ENCODE results near the gene GYS2. TPM values are rescaled to one million over a fixed set of nuclear protein-coding genes. Genes with fewer than 3 reads are reported as not detected.
"Not testable (repeated sequence)": the region's sequence is repeated elsewhere in the genome, so short reads cannot be mapped to it uniquely, and the experiment has no call there.

Gene GYS2
- total RNA-seq, 1 experiment from 2014 or later = not detected

- ATAC-seq = no peak
- DNase-seq (ENCODE audit: low read depth, low spot score) = no peak
- H3K9me3 ChIP-seq (ENCODE audit: control insufficient read depth, insufficient read depth, low read depth, low read length) = no peaks in the 10 kb centered on the region
- POLR2A ChIA-PET = no interaction called here
- intact Hi-C loops (cut with micrococcal nuclease; ENCODE audit: unreplicated experiment) (no loop called here), in situ Hi-C loops (cut with HindIII; ENCODE audit: low pct_unique_long_range_greater_than_20kb, low sequenced_read_pairs) (no loop called here)
- H3K4me3 ChIP-seq (ENCODE audit: low read depth in 2 of 2, low read length in 2 of 2) = no peak overlapping the region
- TF ChIP-seq REST (IDR thresholded peaks at IDR 0.05; ENCODE audit: insufficient read depth in 1 of 2, low read depth in 2 of 2, low read length in 1 of 2) = no peak
- no peak for TF ChIP-seq SIN3A (IDR thresholded peaks at IDR 0.05; ENCODE audit: borderline replicate concordance, insufficient read depth, low read depth, low read length)
- TF ChIP-seq TCF7L2 (IDR thresholded peaks at IDR 0.05; ENCODE audit: low read depth, low read length) = no peak
- TF ChIP-seq POLR2AphosphoS5 (IDR thresholded peaks at IDR 0.05; ENCODE audit: low read depth, low read length) = no peak
- no peaks in the 10 kb centered on the region for H3K36me3 ChIP-seq (ENCODE audit: control insufficient read depth, insufficient read depth, low read length)
- no TSS peak for BruUV-seq (replicated peaks)
- CTCF ChIA-PET = no interaction called here
- no peaks in the 10 kb centered on the region for H3K4me1 ChIP-seq (ENCODE audit: control insufficient read depth, insufficient read depth, low read length)
- no peaks in the 10 kb centered on the region for H3K27me3 ChIP-seq (ENCODE audit: control insufficient read depth, insufficient read depth, low read length)
- H3K27ac ChIP-seq (ENCODE audit: low read length) = no peak overlapping the region
Measured at GRCh38 chr12:21600196-21600595, 4.5 kb downstream of the GYS2 start.

GRCh38 chr12:21599143-21599999, 5.3 kb downstream of the GYS2 start:
- ATAC-seq (no peak), DNase-seq (ENCODE audit: low read depth, low spot score) (no peak)
- intact Hi-C loops (cut with micrococcal nuclease; ENCODE audit: unreplicated experiment) = no loop called here
- no peak overlapping the region for H3K27ac ChIP-seq (ENCODE audit: low read length)
- no TSS peak for BruUV-seq (replicated peaks)
- no peaks in the 10 kb centered on the region for H3K36me3 ChIP-seq (ENCODE audit: control insufficient read depth, insufficient read depth, low read length)
- H3K4me1 ChIP-seq (ENCODE audit: control insufficient read depth, insufficient read depth, low read length) = no peaks in the 10 kb centered on the region
- POLR2A ChIA-PET = no interaction called here
- no peaks in the 10 kb centered on the region for H3K27me3 ChIP-seq (ENCODE audit: control insufficient read depth, insufficient read depth, low read length)
- H3K9me3 ChIP-seq (ENCODE audit: control insufficient read depth, insufficient read depth, low read depth, low read length) = no peaks in the 10 kb centered on the region
- TF ChIP-seq SIN3A (IDR thresholded peaks at IDR 0.05; ENCODE audit: borderline replicate concordance, insufficient read depth, low read depth, low read length) = no peak
- in situ Hi-C loops (cut with HindIII; ENCODE audit: low pct_unique_long_range_greater_than_20kb, low sequenced_read_pairs) = no loop called here
- CTCF ChIA-PET = no interaction called here
- H3K4me3 ChIP-seq (ENCODE audit: low read depth in 2 of 2, low read length in 2 of 2) = no peak overlapping the region

- H3K4me3 ChIP-seq (ENCODE audit: low read depth in 2 of 2, low read length in 2 of 2) = no peak overlapping the region
- ATAC-seq (no peak), DNase-seq (ENCODE audit: low read depth, low spot score) (no peak)
- BruUV-seq (replicated peaks) = no TSS peak
- intact Hi-C loops (cut with micrococcal nuclease; ENCODE audit: unreplicated experiment) (no loop called here), in situ Hi-C loops (cut with HindIII; ENCODE audit: low pct_unique_long_range_greater_than_20kb, low sequenced_read_pairs) (no loop called here)
- CTCF ChIA-PET = no interaction called here
- no peaks in the 10 kb centered on the region for H3K9me3 ChIP-seq (ENCODE audit: control insufficient read depth, insufficient read depth, low read depth, low read length)
- no peaks in the 10 kb centered on the region for H3K36me3 ChIP-seq (ENCODE audit: control insufficient read depth, insufficient read depth, low read length)
- H3K27ac ChIP-seq (ENCODE audit: low read length) = no peak overlapping the region
- no peaks in the 10 kb centered on the region for H3K4me1 ChIP-seq (ENCODE audit: control insufficient read depth, insufficient read depth, low read length)
- POLR2A ChIA-PET = no interaction called here
- TF ChIP-seq REST (IDR thresholded peaks at IDR 0.05; ENCODE audit: insufficient read depth in 1 of 2, low read depth in 2 of 2, low read length in 1 of 2) = no peak
- no peak for TF ChIP-seq CTCF (IDR thresholded peaks at IDR 0.05)
- no peak for TF ChIP-seq TCF7L2 (IDR thresholded peaks at IDR 0.05; ENCODE audit: low read depth, low read length)
- no peak for TF ChIP-seq POLR2AphosphoS5 (IDR thresholded peaks at IDR 0.05; ENCODE audit: low read depth, low read length)
- H3K27me3 ChIP-seq (ENCODE audit: control insufficient read depth, insufficient read depth, low read length) = no peaks in the 10 kb centered on the region
Measured at GRCh38 chr12:21598651-21599050, 6.0 kb downstream of the GYS2 start.

- in situ Hi-C loops (cut with HindIII; ENCODE audit: low pct_unique_long_range_greater_than_20kb, low sequenced_read_pairs); DNase-seq (ENCODE audit: low read depth, low spot score); H3K4me3 ChIP-seq (ENCODE audit: low read depth in 2 of 2, low read length in 2 of 2); BruUV-seq (replicated peaks); H3K27ac ChIP-seq (ENCODE audit: low read length); POLR2A ChIA-PET; intact Hi-C loops (cut with micrococcal nuclease; ENCODE audit: unreplicated experiment); H3K27me3 ChIP-seq (ENCODE audit: control insufficient read depth, insufficient read depth, low read length); ATAC-seq; CTCF ChIA-PET; H3K4me1 ChIP-seq (ENCODE audit: control insufficient read depth, insufficient read depth, low read length); H3K9me3 ChIP-seq (ENCODE audit: control insufficient read depth, insufficient read depth, low read depth, low read length); H3K36me3 ChIP-seq (ENCODE audit: control insufficient read depth, insufficient read depth, low read length): not testable (repeated sequence)
Measured at GRCh38 chr12:21595356-21595755, 9.3 kb downstream of the GYS2 start.
